Measurements from ENCODE around the gene GGACT. TPM values are rescaled to one million over a fixed set of nuclear protein-coding genes. Genes with fewer than 3 reads are reported as not detected.
"Not testable (repeated sequence)": the region's sequence is repeated elsewhere in the genome, so short reads cannot be mapped to it uniquely, and the experiment has no call there.

Gene GGACT
- total RNA-seq: 4.2 and 4.6 TPM in 2 replicates

- peak; percentile 30 to 66 for DNase-seq (ENCODE audit: low read depth in 2 of 2)
These were observed at the start of gene GGACT for GRCh38 chr13:100588331-100589177. GGACT (minus strand) TSS chr13:100588789; CDS start chr13:100532591, 56,198 bp downstream.

DNA sequence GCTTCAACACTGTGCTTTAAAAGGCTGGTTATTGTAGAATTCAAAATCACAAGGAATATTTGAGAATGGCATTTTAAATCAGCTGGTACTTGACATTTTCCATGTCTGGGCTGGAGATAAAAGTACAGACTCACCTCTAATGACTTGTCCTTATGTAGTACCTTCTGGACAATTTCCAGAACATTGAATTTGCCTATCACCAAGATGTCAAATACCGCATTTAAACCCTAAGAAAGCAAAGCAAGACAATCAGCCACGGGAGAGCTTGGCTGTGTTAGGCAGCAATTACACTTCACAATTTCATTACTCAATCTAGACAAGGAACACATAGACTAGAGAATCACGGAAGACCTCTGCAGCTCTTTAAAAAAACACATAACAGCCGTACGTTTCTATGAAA lies 49.2 kb upstream of the GGACT start:
- DNase-seq (ENCODE audit: low read depth in 2 of 2): no peak

GRCh38 chr13:100637380-100637779 lies 48.8 kb upstream of the GGACT start:
- DNase-seq (ENCODE audit: low read depth in 2 of 2): no peak

DNA sequence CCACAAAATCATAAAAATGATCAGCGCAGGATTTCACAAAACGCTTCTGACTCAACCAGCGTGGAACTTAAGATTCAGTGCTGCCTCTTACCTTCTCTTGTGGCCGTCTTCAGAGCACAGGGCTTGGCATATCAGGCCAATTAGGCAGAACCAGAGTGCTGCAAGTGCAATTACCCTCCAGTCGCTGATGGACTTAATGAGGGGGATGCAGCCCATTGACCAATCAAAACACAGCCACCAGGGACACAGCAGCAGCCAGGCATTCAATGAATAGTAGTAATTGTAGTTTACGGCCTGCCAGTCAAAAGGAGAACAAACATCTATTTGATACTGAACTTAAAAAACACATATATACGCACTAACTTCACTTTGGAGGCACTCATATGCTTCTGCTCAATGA lies 47.9 kb upstream of the GGACT start:
- no peak for DNase-seq (ENCODE audit: low read depth in 2 of 2)

GRCh38 chr13:100636004-100636403 lies 47.4 kb upstream of the GGACT start:
- no peak for DNase-seq (ENCODE audit: low read depth in 2 of 2)

GRCh38 chr13:100634696-100635095 lies 46.1 kb upstream of the GGACT start:
- DNase-seq (ENCODE audit: low read depth in 2 of 2): no peak

- DNase-seq (ENCODE audit: low read depth in 2 of 2): no peak
These were observed 44.9 kb upstream of the GGACT start for GRCh38 chr13:100633461-100633860.

DNA sequence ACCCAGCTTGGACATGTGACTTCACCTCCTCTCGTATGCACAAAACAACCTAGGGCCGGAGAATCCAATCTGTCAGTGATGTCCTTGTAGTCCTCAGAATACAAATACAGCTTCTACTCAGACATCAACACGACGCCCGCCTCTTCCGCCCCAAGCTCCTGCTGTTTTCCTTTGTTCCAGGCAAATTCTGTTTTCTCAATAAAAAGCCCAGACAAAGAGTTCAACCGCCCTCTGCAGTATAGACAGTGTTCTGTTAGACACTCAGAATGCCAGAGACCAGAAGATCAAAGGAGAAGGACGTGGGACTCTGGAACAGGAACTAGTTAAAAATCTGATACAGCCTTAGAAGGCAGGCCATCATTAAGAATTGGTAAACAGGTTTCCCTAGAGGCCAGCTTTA lies 42.0 kb upstream of the GGACT start:
- no peak for DNase-seq (ENCODE audit: low read depth in 2 of 2)

DNA sequence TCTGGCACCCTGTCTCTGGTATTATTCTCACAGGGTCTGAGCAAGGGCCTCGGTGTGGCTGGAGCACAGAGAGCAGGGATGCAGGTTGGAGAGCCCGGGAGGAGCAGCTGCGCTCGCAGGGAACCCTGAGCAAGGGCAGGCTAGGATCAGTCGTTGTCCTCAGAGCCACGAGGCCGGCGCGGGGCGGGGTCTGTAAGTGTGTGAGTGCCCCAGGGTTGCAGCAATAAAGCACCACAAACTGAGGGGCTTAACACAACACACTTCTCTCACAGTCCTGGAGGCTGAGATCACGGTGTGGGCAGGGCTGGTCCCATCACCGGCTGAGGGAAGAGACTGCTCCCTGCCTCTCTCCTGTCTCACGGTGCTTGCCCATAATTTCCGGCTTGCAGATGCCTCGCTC lies 38.5 kb upstream of the GGACT start:
- no peak for DNase-seq (ENCODE audit: low read depth in 2 of 2)

DNA sequence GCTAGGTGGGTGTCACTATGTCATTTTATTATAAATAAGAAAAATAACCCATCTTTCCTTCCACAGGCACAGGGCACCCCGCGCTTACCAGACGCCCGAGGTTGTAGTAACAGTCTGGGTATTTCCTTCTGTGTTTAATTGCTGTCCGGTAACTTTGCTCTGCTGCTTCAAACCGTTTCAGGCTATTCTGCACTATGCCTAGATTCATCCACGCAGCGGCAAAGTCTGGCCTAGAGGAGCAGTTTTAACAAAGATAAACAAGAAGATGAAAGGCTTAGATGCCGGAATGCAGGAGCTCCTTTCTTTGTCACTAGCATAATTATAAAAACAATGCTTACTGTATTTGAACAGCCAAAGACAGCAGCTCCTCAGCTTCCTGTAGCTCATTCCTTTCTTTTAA lies 36.9 kb upstream of the GGACT start:
- no peak for DNase-seq (ENCODE audit: low read depth in 2 of 2)

DNA sequence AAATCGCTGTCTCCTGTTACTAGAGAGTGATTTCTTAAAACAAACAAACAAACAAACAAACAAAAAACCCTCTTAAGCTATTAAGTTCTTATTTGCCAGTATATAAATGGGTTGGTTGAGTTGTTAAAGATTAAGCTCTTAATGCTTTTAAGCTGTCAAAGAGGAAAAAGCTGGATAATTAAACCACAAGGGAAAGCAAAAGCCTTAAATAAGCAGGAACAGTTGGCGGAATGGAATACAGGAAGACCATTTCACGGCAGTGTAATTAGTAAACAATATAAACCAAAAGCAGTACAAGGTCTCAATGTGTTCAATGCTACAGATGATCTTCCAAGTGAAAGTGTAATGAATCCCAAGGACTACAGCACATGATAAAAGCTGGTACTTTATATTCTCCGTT lies 32.2 kb upstream of the GGACT start:
- DNase-seq (ENCODE audit: low read depth in 2 of 2): no peak

GRCh38 chr13:100619940-100620339 lies 31.4 kb upstream of the GGACT start:
- no peak for DNase-seq (ENCODE audit: low read depth in 2 of 2)

GRCh38 chr13:100618897-100619296 lies 30.3 kb upstream of the GGACT start:
- DNase-seq (ENCODE audit: low read depth in 2 of 2): not testable (repeated sequence)

GRCh38 chr13:100613031-100613430 lies 24.4 kb upstream of the GGACT start:
- DNase-seq (ENCODE audit: low read depth in 2 of 2): no peak

GRCh38 chr13:100611678-100612492 lies 23.3 kb upstream of the GGACT start:
- no peak for DNase-seq (ENCODE audit: low read depth in 2 of 2)

DNA sequence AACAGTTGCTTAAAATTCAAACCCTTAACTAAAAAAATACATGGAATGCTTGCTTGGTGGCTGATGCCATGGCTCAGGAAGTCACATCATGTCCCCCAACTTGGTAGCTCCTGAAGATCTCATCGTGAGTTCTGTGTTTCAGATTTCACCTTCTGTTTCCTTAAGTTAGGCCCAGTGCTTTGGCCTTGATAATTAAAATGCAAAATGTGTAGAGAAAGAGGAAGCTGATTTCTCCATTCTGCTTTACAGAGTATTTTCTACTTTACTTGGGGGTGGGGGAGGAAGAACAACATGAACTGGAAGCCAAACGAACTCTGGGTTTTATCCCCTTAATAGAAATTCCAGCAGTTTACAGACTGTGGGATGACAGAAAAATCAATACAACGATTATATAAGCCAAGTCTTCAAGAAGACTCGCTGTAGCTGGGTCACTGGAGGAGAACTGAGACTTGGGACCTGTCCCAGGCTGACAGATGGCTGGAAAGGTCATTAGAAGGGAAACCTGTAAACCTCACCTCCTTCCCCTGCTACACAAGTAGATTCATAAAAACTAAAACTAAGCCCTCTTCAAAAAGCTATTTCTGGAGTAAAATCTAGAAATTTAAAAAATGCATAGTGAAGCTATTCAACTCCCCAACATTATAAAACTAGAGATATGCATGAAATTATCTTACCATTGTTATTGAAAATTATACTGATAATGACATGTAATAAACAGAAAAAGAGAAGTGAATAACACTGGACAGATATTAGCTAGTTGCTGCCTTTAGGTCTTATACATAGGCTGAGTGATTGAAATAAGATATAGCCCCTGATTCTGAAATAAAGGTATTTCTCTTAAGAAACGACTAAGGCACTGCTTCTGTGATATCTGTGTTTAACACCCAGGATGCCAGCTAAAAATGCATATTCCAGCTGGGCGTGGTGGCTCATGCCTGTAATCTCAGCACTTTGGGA lies 22.1 kb upstream of the GGACT start:
- DNase-seq (ENCODE audit: low read depth in 2 of 2): no peak

- peak in 1 of 2 donors; percentile 27 for DNase-seq (ENCODE audit: low read depth in 2 of 2)
These were observed 20.3 kb upstream of the GGACT start for GRCh38 chr13:100608906-100609305.

GRCh38 chr13:100608489-100608888 lies 19.9 kb upstream of the GGACT start:
- no peak for DNase-seq (ENCODE audit: low read depth in 2 of 2)

DNA sequence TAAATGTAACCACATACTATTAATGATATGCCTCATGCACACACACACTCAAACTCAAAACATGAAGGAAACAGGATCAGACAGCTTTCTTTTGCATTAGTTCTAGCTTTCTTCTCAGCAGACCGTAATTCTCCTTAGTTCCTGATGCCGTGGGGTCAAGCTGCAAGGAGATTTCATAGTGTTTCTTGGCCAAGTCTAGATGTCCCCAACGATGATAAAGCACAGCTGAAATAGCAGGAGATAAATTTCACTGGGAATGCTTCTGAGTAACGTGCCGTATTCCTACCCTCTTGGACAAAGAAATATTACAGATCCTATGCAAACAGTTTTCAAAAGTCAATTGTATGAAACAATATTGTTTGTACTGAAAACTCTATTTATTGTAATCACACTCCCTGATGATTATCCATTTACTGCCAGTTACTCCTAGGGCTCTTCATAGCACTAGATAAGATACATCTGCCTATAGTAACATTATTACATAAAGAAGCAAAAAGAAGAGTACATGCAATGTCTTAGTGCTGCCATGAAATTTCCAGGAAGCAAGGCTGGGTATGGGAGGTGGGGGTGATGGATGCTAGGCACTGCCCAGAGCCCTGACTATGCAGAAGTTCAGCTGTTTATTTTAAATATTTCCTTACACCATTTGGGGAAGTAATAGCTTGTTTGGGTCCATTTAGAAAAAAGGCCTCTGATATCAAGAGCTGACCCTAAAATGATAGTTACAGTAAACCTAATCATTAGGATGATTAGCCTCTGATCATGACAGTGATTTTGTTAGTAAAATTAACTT lies 16.5 kb upstream of the GGACT start:
- no peak for DNase-seq (ENCODE audit: low read depth in 2 of 2)

DNA sequence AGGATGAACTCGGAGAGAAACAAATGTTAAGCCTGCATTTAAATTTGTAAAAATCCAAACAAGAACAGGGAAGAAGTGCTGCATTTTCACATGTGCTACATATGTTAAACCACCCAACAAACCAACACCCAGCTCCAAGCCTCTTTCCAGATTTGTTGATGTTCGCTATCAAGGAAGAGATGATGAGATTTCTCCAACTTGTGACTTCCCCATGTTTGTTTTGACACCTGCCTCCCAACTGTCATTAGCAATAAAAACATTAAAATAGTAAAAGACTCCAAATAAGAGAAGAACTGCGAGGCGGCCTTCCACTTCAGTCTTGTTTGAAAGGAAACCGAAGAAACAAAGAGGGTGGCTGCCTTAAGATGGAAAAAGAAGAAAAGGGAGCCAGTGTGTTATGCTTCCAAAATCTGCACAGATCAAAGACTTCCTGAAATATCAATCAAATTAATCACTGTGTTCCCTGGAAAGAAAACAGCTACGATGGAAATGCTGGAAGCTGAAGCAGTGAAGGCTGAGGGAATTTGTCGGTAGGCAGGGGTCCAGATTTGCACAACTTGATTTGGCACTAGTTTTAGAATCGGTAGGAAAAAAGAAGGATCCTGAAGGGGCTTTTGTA lies 14.0 kb upstream of the GGACT start:
- peak; percentile 5 to 34 for DNase-seq (ENCODE audit: low read depth in 2 of 2)
